HCEC 1CT (cell line): ENCODE measurements around the gene CDC42EP3.

Experiments
- DNase-seq: peaks from one replicate; pipeline ENCODE4 v3.0.0-alpha.2; 2017

CDC42EP3 gene

GRCh38 chr2:37614061-37614738 lies 57.2 kb downstream of the CDC42EP3 start:
- peak; percentile 90 for DNase-seq

GRCh38 chr2:37612382-37612781 lies 59.1 kb downstream of the CDC42EP3 start:
- DNase-seq = no peak

- DNase-seq = no peak
Measured at GRCh38 chr2:37610638-37611289, 60.7 kb downstream of the CDC42EP3 start.

- DNase-seq = no peak
Measured at GRCh38 chr2:37609782-37610181, 61.7 kb downstream of the CDC42EP3 start.

- peak; percentile 70 for DNase-seq
Measured at GRCh38 chr2:37604716-37605115, 66.7 kb downstream of the CDC42EP3 start.

- DNase-seq = no peak
Measured at GRCh38 chr2:37602702-37603101, 68.7 kb downstream of the CDC42EP3 start.

- no peak for DNase-seq
Measured at GRCh38 chr2:37602040-37602439, 69.4 kb downstream of the CDC42EP3 start.

GRCh38 chr2:37601569-37601968 lies 69.9 kb downstream of the CDC42EP3 start:
- DNase-seq = no peak

- no peak for DNase-seq
Measured at GRCh38 chr2:37600735-37601134, 70.7 kb downstream of the CDC42EP3 start.

GRCh38 chr2:37599688-37600525 lies 71.5 kb downstream of the CDC42EP3 start:
- no peak for DNase-seq

- DNase-seq = no peak
Measured at GRCh38 chr2:37593694-37594093, 77.7 kb downstream of the CDC42EP3 start.

GRCh38 chr2:37593024-37593423 lies 78.4 kb downstream of the CDC42EP3 start:
- no peak for DNase-seq
